Measurements from ENCODE around the gene ATG4C. TPM values are rescaled to one million over a fixed set of nuclear protein-coding genes. Genes with fewer than 3 reads are reported as not detected.

The ATG4C gene
- total RNA-seq, 1 donor from 2014 or later, result 5.9 TPM

GRCh38 chr1:62796221-62796620 lies 12.3 kb downstream of the ATG4C start:
- Histone ChIP-seq H3K36me3 (no peaks in the 10 kb centered on the region), H3K4me1 (no peaks in the 10 kb centered on the region)
- intact Hi-C loops (cut with DNase I), result no loop called here

DNA sequence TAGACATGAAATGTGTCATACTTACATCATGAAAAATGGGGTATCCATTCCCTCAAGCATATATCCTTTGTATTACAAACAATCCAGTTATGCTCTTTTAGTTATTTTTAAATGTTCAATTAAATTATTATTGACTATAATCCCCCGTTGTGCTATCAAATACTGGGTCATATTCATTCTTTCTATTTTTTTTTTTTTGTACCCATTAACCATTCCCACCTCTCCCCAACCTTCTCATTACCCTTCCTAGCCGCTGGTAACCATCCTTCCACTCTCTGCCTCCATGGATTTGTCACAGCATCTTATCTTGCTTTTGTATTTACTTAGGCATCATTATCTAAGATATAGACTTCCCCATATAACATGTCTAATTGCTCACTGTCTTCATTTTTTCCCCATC lies 15.8 kb downstream of the ATG4C start:
- H3K4me1 ChIP-seq, result no peaks in the 10 kb centered on the region
- DNase-seq (ENCODE audit: extremely low spot score in 2 of 2), result no peak
- TF ChIP-seq CTCF (IDR thresholded peaks at IDR 0.05) (no peak), POLR2AphosphoS5 (IDR thresholded peaks at IDR 0.05; ENCODE audit: insufficient read depth in 1 of 2, low read depth in 1 of 2) (no peak)
- no peak overlapping the region for H3K4me3 ChIP-seq
- H3K27me3 ChIP-seq, result no peaks in the 10 kb centered on the region
- H3K9me3 ChIP-seq, result no peaks in the 10 kb centered on the region
- H3K27ac ChIP-seq, result no peak overlapping the region
- H3K36me3 ChIP-seq, result peaks cover 0 to 2% of the 10 kb centered on the region in 2 donors
- intact Hi-C loops (cut with DNase I), result no loop called here

More at GRCh38 chr1:62796221-62796620, 12.3 kb downstream of the ATG4C start:
- DNase-seq (ENCODE audit: extremely low spot score in 2 of 2), result no peak
- no peak overlapping the region for H3K27ac ChIP-seq
- no peaks in the 10 kb centered on the region for H3K9me3 ChIP-seq
- no peak for TF ChIP-seq POLR2AphosphoS5 (IDR thresholded peaks at IDR 0.05; ENCODE audit: insufficient read depth in 1 of 2, low read depth in 1 of 2)
- TF ChIP-seq POLR2A (IDR thresholded peaks at IDR 0.05), result no peak
- no peak for TF ChIP-seq CTCF (IDR thresholded peaks at IDR 0.05)
- H3K27me3 ChIP-seq, result no peaks in the 10 kb centered on the region
- no peak overlapping the region for H3K4me3 ChIP-seq

DNA sequence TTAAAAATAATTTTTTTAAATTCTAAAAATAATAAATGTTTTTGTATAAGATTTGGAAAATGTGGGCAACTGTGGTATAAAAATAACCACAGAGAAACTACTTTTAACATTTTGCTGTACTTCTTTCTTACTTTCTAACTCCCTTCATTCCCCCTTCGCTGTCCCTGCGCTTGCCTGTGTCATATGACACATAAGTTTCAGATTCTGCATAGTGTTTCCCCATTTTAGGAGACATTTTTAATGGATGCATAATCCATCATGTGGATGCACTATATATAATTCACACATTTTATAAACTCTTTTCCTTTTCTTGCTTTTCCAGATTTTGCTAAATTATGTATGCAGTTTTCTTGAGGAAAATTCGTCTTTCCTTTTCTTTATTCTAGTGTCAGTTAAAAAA lies 16.3 kb downstream of the ATG4C start:
- H3K4me1 ChIP-seq, result no peaks in the 10 kb centered on the region
- TF ChIP-seq POLR2AphosphoS5 (IDR thresholded peaks at IDR 0.05; ENCODE audit: insufficient read depth in 1 of 2, low read depth in 1 of 2) (no peak), POLR2A (IDR thresholded peaks at IDR 0.05) (no peak), CTCF (IDR thresholded peaks at IDR 0.05) (no peak)
- H3K9me3 ChIP-seq, result no peaks in the 10 kb centered on the region
- no peak overlapping the region for H3K27ac ChIP-seq
- peaks cover 0 to 2% of the 10 kb centered on the region in 2 donors for H3K36me3 ChIP-seq
- no peak for DNase-seq (ENCODE audit: extremely low spot score in 2 of 2)
- H3K27me3 ChIP-seq, result no peaks in the 10 kb centered on the region
- H3K4me3 ChIP-seq, result no peak overlapping the region
- intact Hi-C loops (cut with DNase I), result no loop called here

DNA sequence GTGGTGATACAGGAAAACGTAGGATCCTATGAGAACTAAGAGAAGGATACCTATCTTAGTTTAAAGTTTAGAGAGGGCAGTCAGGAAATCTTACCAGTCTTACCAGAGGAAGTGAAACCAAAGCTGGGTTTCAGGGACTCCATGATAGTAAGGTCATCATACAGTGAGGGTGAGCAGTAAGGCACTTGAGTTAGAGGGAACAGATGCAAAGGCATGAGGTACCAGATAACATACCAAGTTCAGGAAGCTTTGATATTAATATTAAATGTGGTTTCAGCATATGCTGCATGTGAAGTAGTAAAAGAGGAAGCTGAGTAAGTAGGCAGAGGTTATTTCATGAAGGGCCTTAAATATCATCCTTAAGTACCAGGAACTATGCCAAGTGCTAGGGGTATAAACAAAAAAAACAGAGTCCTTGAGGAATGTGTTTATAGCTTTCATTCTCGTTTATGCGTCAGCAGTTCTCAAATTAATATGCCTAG lies 16.9 kb downstream of the ATG4C start:
- Histone ChIP-seq H3K4me1 (no peaks in the 10 kb centered on the region), H3K27me3 (no peaks in the 10 kb centered on the region), H3K36me3 (peaks cover 0 to 2% of the 10 kb centered on the region in 2 donors), H3K9me3 (no peaks in the 10 kb centered on the region), H3K4me3 (no peak overlapping the region), H3K27ac (no peak overlapping the region)
- intact Hi-C loops (cut with DNase I), result no loop called here
- TF ChIP-seq POLR2A (IDR thresholded peaks at IDR 0.05) (no peak), CTCF (IDR thresholded peaks at IDR 0.05) (no peak), POLR2AphosphoS5 (IDR thresholded peaks at IDR 0.05; ENCODE audit: insufficient read depth in 1 of 2, low read depth in 1 of 2) (no peak)
- no peak for DNase-seq (ENCODE audit: extremely low spot score in 2 of 2)

DNA sequence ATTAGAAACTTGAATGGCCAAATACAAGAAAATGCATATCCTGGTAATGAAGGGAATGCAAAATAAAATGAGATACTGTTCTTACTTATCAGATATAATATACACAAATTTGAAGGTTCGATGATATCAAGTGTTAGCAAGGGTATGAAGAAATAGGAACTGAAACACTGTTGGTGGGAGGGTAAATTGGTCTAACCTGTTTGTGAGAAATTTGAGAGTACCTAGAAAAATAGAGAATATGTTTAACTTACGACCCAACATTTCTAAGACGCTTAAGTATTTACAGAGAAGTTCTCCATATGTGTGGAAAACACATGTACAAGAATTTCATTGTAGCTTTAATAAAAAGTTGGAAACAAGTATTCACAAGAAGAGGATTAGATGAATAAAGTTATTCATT lies 25.9 kb downstream of the ATG4C start:
- TF ChIP-seq POLR2AphosphoS5 (IDR thresholded peaks at IDR 0.05; ENCODE audit: insufficient read depth in 1 of 2, low read depth in 1 of 2) (no peak), CTCF (IDR thresholded peaks at IDR 0.05) (no peak), POLR2A (IDR thresholded peaks at IDR 0.05) (no peak)
- Histone ChIP-seq H3K9me3 (no peaks in the 10 kb centered on the region), H3K27ac (no peak overlapping the region), H3K27me3 (no peaks in the 10 kb centered on the region), H3K4me1 (no peaks in the 10 kb centered on the region), H3K4me3 (no peak overlapping the region), H3K36me3 (peaks cover 0 to 8% of the 10 kb centered on the region in 2 donors)
- no peak for DNase-seq (ENCODE audit: extremely low spot score in 2 of 2)
- intact Hi-C loops (cut with DNase I), result no loop called here
